Panc1 (cell line): ENCODE results near the gene PRPF38B.

ENCODE experiments used
- CTCF ChIP-seq: fragments of 450-650 bp; IDR thresholded peaks from 2 replicates; pipeline ENCODE4 v1.5.1; 2017; ENCODE audit warnings: mild to moderate bottlenecking
- POLR2AphosphoS5 ChIP-seq: IDR thresholded peaks from 2 replicates; pipeline ENCODE4 v1.6.1; 2012; ENCODE audit warnings: mild to moderate bottlenecking, low read depth, low read length, moderate library complexity
- REST ChIP-seq, 2 experiments: IDR thresholded peaks; 2 replicates each; pipeline ENCODE4 v1.6.1; 2011 to 2012; ENCODE audit warnings: low read depth in 2 of 2, control low read depth in 1 of 2, low read length in 1 of 2, mild to moderate bottlenecking in 1 of 2, moderate library complexity in 1 of 2; ENCODE audit not compliant: insufficient read depth in 1 of 2
- SIN3A ChIP-seq: IDR thresholded peaks from 2 replicates; pipeline ENCODE4 v1.6.1; 2012; ENCODE audit warnings: low read depth, mild to moderate bottlenecking, low read length, moderate library complexity, borderline replicate concordance; ENCODE audit not compliant: insufficient read depth
- TCF7L2 ChIP-seq: IDR thresholded peaks from 2 replicates; pipeline ENCODE4 v1.6.1; 2011; ENCODE audit warnings: mild to moderate bottlenecking, low read depth, low read length, inconsistent platforms

- TF ChIP-seq POLR2AphosphoS5 (no peak), REST (IDR thresholded peaks at IDR 0.05; ENCODE audit: insufficient read depth in 1 of 2, low read depth in 2 of 2, low read length in 1 of 2) (no peak), CTCF (no peak), SIN3A (no peak), TCF7L2 (no peak)
Measured at GRCh38 chr1:108695535-108695934, 3.4 kb downstream of the PRPF38B start.
